Stimulated activated naive CD8-positive, alpha-beta T cell treated with anti-CD3 and anti-CD28 coated beads, Interleukin-15, Interleukin-2, amounts not matched to agents 100 ng/mL and 50 ng/mL, for 24 hours (primary cell): ENCODE results near the gene ZFP62.
"Not testable (repeated sequence)": the region's sequence is repeated elsewhere in the genome, so short reads cannot be mapped to it uniquely, and the experiment has no call there.

ENCODE experiments used
- H3K27ac Mint-ChIP-seq: one replicate; pipeline ENCODE4 v1.8.0; 2021; ENCODE audit warnings: mild to moderate bottlenecking, mixed read lengths
- H3K27me3 Mint-ChIP-seq: one replicate; pipeline ENCODE4 v1.8.0; 2021; ENCODE audit warnings: mixed read lengths
- H3K36me3 Mint-ChIP-seq: one replicate; pipeline ENCODE4 v1.8.0; 2021; ENCODE audit warnings: low read depth, mixed read lengths
- H3K4me1 Mint-ChIP-seq: one replicate; pipeline ENCODE4 v1.8.0; 2021; ENCODE audit warnings: low read depth, mixed read lengths
- H3K4me3 Mint-ChIP-seq: one replicate; pipeline ENCODE4 v1.8.0; 2021; ENCODE audit warnings: mild to moderate bottlenecking, mixed read lengths
- H3K9me3 Mint-ChIP-seq: one replicate; pipeline ENCODE4 v1.8.0; 2021; ENCODE audit warnings: mixed read lengths

The ZFP62 gene

GRCh38 chr5:180860887-180861822 is at the start of gene ZFP62:
Gene ZFP62 (minus strand): TSS chr5:180861276. CDS start chr5:180861219, 57 bp downstream.
- Mint-ChIP-seq H3K27me3 (no peaks in the 10 kb centered on the region), H3K9me3 (no peaks in the 10 kb centered on the region), H3K4me1 (peaks cover 20% of the 10 kb centered on the region), H3K4me3 (peak within 1 kb of the TSS; percentile 95), H3K36me3 (peaks cover 18% of the 10 kb centered on the region), H3K27ac (peak within 1 kb of the TSS; percentile 94)

GRCh38 chr5:180910735-180911134 is 49.7 kb upstream of the ZFP62 start:
- H3K27ac Mint-ChIP-seq, result no peak overlapping the region
- H3K9me3 Mint-ChIP-seq, result no peaks in the 10 kb centered on the region
- H3K27me3 Mint-ChIP-seq, result peaks cover 28% of the 10 kb centered on the region
- H3K4me3 Mint-ChIP-seq, result no peak overlapping the region
- no peaks in the 10 kb centered on the region for H3K36me3 Mint-ChIP-seq
- peaks cover 20% of the 10 kb centered on the region for H3K4me1 Mint-ChIP-seq

DNA sequence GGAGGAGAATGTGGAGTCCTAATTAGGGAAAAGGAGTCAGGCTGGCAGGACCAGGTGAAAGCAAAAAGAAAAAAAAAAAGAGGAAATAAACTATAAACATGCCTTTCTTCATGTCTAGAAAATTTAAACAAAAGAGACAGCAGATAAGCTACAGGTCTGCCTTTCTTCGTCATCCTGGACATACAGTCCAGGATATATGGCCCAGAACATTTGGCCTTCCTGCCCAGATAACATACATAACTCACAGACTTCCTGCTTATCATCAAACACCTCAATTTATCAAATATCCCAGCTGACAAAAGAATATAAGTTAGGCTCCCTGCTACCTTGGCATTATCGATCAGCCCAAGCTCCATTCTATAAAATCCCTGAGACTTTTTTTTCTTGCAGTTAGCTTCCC is 49.1 kb upstream of the ZFP62 start:
- Mint-ChIP-seq H3K36me3 (no peaks in the 10 kb centered on the region), H3K27ac (no peak overlapping the region), H3K9me3 (no peaks in the 10 kb centered on the region), H3K4me1 (peaks cover 20% of the 10 kb centered on the region), H3K4me3 (no peak overlapping the region), H3K27me3 (peaks cover 29% of the 10 kb centered on the region)

GRCh38 chr5:180909782-180910181 is 48.7 kb upstream of the ZFP62 start:
- Mint-ChIP-seq H3K27me3 (peaks cover 29% of the 10 kb centered on the region), H3K4me1 (peaks cover 20% of the 10 kb centered on the region), H3K4me3 (no peak overlapping the region), H3K27ac (no peak overlapping the region), H3K36me3 (no peaks in the 10 kb centered on the region), H3K9me3 (no peaks in the 10 kb centered on the region)

DNA sequence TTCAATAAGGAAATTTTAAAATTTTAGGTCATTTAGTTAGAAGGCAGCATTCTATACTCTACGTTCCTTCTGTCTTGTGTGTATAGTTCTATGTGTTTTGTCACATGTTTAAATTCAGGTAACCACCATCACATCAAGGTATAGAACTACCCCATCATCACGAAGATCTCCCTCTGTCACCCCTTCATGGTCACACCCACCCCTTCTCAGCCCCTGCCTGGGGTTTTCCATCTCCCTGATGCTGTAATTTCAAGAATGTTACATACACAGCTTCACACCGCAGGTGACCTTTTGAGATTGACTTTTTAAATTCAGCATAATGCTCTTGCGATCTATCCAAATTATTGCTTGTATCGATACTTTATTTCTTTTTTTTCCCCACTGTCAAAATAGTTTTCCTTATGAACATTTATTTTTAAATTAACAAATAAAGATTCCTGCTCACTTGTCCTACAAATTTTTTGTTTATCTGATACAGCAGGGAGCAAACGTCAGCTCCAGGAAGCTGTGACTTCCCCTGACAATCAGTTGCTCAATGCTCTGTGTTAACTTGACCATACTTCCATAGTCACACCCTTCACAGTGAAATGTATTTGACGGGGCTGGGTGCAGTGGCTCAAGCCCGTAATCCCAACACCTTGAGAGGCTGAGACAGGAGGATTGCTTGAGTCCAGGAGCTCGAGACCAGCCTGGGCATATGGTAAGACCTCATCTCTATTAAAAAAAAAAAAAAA is 48.1 kb upstream of the ZFP62 start:
- H3K27me3 Mint-ChIP-seq, result peaks cover 29% of the 10 kb centered on the region
- H3K4me3 Mint-ChIP-seq, result no peak overlapping the region
- no peaks in the 10 kb centered on the region for H3K36me3 Mint-ChIP-seq

DNA sequence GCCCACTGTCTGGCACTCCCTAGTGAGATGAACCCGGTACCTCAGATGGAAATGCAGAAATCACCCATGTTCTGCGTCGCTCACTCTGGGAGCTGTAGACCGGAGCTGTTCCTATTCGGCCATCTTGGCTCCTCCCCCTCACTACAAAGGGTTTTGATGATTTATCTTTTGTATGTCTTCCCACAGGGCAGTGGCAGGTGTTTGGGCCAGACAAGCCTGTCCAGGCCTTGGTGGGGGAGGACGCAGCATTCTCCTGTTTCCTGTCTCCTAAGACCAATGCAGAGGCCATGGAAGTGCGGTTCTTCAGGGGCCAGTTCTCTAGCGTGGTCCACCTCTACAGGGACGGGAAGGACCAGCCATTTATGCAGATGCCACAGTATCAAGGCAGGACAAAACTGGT is 47.3 kb upstream of the ZFP62 start:
- H3K4me1 Mint-ChIP-seq, result peaks cover 20% of the 10 kb centered on the region
- H3K27ac Mint-ChIP-seq, result no peak overlapping the region
- no peaks in the 10 kb centered on the region for H3K9me3 Mint-ChIP-seq
- H3K27me3 Mint-ChIP-seq, result peaks cover 25% of the 10 kb centered on the region
- no peaks in the 10 kb centered on the region for H3K36me3 Mint-ChIP-seq
- no peak overlapping the region for H3K4me3 Mint-ChIP-seq

More for the DNA sequence above, 48.1 kb upstream of the ZFP62 start:
- Mint-ChIP-seq H3K4me1 (peaks cover 20% of the 10 kb centered on the region), H3K9me3 (no peaks in the 10 kb centered on the region), H3K27ac (no peak overlapping the region)

GRCh38 chr5:180901319-180902009 is 40.4 kb upstream of the ZFP62 start:
- peaks cover 7% of the 10 kb centered on the region for H3K4me1 Mint-ChIP-seq
- no peak overlapping the region for H3K4me3 Mint-ChIP-seq
- peaks cover 11% of the 10 kb centered on the region for H3K27me3 Mint-ChIP-seq
- H3K36me3 Mint-ChIP-seq, result no peaks in the 10 kb centered on the region
- no peak overlapping the region for H3K27ac Mint-ChIP-seq
- no peaks in the 10 kb centered on the region for H3K9me3 Mint-ChIP-seq

DNA sequence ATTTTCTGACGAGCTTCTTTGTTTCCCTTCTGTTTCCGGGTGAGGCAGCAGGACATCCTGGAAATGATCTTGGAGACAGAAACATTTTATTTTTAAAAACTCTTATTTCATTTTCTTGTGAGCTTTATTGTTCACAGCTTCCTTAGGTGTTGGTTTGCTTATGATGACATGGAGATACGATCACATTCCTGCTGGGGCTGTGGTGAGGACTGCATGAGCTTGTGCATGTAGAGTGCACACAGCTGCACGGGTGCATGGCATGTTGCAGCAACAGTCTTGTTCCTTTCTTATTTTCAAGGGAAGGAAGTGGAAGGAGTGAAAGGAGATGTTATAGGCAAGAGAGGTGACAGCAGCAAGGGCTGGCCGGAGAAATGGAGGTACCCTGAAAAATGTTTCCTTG is 39.1 kb upstream of the ZFP62 start:
- H3K4me1 Mint-ChIP-seq, result peaks cover 7% of the 10 kb centered on the region
- no peaks in the 10 kb centered on the region for H3K9me3 Mint-ChIP-seq
- no peaks in the 10 kb centered on the region for H3K36me3 Mint-ChIP-seq
- no peak overlapping the region for H3K4me3 Mint-ChIP-seq
- no peak overlapping the region for H3K27ac Mint-ChIP-seq
- H3K27me3 Mint-ChIP-seq, result peaks cover 7% of the 10 kb centered on the region

GRCh38 chr5:180898621-180899246 is 37.7 kb upstream of the ZFP62 start, which contains the start of gene BTNL8:
Gene BTNL8 (plus strand): TSS chr5:180899159. CDS start chr5:180899311, 152 bp downstream.
- Mint-ChIP-seq H3K36me3 (no peaks in the 10 kb centered on the region), H3K27me3 (peaks cover 8% of the 10 kb centered on the region), H3K4me1 (peaks cover 7% of the 10 kb centered on the region), H3K9me3 (no peaks in the 10 kb centered on the region), H3K27ac (no peak within 1 kb of the TSS), H3K4me3 (no peak within 1 kb of the TSS)

DNA sequence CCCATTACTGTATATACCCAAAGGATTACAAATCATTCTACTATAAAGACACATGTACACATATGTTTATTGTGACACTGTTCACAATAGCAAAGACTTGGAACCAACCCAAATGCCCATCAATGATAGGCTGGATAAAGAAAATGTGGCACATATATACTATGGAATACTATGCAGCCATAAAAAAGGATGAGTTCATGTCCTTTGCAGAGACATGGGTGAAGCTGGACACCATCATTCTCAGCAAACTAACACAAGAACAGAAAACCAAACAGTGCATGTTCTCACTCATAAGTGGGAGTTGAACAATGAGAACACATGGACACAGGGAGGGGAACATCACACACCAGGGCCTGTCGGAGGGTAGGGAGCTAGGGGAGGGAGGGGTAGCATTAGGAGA is 34.3 kb upstream of the ZFP62 start:
- not testable (repeated sequence) for H3K9me3 Mint-ChIP-seq, H3K36me3 Mint-ChIP-seq, H3K27ac Mint-ChIP-seq, H3K4me1 Mint-ChIP-seq, H3K4me3 Mint-ChIP-seq
- peaks cover 36% of the 10 kb centered on the region for H3K27me3 Mint-ChIP-seq

DNA sequence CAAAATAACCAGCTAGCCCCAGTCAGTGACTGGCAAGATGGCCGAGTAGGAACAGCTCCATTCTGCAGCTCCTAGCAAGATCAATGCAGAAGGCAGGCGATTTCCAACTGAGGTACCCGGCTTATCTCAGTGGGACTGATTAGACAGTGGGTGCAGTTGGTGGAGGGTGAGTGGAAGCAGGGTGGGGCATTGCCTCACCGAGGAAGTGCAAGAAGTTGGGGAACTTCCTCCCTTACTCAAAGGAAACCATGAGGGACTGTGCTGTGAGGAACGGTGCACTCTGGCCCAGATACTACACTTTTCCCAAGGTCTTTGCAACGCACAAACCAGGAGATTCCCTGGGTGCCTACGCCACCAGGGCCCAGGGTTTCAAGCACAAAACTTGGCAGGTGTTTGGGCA is 28.3 kb upstream of the ZFP62 start:
- H3K4me3 Mint-ChIP-seq, result no peak overlapping the region
- H3K36me3 Mint-ChIP-seq, result no peaks in the 10 kb centered on the region
- no peaks in the 10 kb centered on the region for H3K9me3 Mint-ChIP-seq
- no peak overlapping the region for H3K27ac Mint-ChIP-seq
- no peaks in the 10 kb centered on the region for H3K4me1 Mint-ChIP-seq
- peaks cover 41% of the 10 kb centered on the region for H3K27me3 Mint-ChIP-seq

DNA sequence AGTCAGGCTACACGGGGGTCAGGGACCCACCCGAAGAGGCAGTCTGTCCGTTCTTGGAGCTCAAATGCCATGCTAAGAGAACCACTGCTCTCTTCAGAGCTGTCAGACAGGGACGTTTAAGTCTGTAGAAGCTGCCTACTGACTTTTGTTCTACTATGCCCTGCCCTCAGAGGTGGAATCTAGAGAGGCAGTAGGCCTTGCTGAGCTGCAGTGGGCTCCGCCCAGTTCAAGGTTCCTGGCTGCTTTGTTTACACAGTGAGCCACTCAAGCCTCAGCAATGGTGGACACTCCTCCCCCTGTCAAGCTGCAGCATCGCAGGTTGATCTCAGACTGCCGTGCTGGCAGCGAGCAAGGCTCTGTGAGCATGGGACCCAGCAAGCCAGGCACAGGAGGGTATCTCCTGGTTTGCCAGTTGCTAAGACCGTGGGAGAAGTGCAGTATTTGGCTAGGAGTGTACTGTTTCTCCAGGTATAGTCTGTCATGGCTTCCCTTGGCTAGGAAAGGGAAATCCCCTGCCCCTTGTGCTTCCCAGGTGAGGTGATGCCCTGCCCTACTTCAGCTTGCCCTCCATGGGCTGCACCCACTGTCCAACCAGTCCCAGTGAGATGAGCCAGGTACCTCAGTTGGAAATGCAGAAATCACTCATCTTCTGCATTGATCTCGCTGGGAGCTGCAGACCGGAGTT is 24.9 kb upstream of the ZFP62 start:
- not testable (repeated sequence) for H3K27ac Mint-ChIP-seq, H3K9me3 Mint-ChIP-seq, H3K36me3 Mint-ChIP-seq, H3K4me1 Mint-ChIP-seq, H3K4me3 Mint-ChIP-seq
- H3K27me3 Mint-ChIP-seq, result peaks cover 39% of the 10 kb centered on the region

- H3K9me3 Mint-ChIP-seq, result no peaks in the 10 kb centered on the region
- no peak overlapping the region for H3K27ac Mint-ChIP-seq
- no peak overlapping the region for H3K4me3 Mint-ChIP-seq
- H3K36me3 Mint-ChIP-seq, result no peaks in the 10 kb centered on the region
- no peaks in the 10 kb centered on the region for H3K27me3 Mint-ChIP-seq
- peaks cover 6% of the 10 kb centered on the region for H3K4me1 Mint-ChIP-seq
Observed at GRCh38 chr5:180875860-180876426, 14.9 kb upstream of the ZFP62 start.
